Choroid plexus epithelial cell (primary cell): ENCODE results near the gene RSRC1.

Experiments
- DNase-seq: peaks from one replicate; pipeline ENCODE4 v3.0.0-alpha.2; 2010; ENCODE audit warnings: low read depth
- H3K4me3 ChIP-seq: 2 replicates; pipeline ENCODE4 v1.5.1; 2011; ENCODE audit warnings: low read depth, mild to moderate bottlenecking, control low read depth, low read length, moderate library complexity
- TF ChIP-seq, protein P1 (sequence below): conservative IDR thresholded peaks from 2 replicates; pipeline ENCODE4 v1.5.1; 2011; ENCODE audit warnings: low read depth, mild to moderate bottlenecking, control low read depth, inconsistent platforms, low read length, moderate library complexity

RSRC1 gene

DNA sequence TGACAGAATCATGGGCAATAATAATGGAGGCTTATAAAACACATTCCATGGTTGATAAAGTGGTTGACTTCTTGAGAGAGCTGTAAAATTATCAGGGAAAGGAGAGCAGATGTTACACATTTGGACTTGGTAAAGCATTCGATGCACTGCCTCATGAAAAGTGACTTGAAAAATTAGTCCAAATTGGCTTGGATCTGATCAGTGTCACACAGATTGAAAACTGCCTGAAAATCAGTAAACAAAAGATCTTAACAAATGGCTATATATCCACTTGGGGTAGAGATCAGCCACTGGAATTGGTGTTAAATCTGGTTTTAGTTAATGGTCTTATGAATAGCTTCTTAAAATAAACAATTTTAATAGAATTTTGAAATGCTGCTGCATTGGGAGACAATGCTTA, 24.0 kb upstream of the RSRC1 start:
- DNase-seq, result no peak
- TF ChIP-seq, protein P1, sequence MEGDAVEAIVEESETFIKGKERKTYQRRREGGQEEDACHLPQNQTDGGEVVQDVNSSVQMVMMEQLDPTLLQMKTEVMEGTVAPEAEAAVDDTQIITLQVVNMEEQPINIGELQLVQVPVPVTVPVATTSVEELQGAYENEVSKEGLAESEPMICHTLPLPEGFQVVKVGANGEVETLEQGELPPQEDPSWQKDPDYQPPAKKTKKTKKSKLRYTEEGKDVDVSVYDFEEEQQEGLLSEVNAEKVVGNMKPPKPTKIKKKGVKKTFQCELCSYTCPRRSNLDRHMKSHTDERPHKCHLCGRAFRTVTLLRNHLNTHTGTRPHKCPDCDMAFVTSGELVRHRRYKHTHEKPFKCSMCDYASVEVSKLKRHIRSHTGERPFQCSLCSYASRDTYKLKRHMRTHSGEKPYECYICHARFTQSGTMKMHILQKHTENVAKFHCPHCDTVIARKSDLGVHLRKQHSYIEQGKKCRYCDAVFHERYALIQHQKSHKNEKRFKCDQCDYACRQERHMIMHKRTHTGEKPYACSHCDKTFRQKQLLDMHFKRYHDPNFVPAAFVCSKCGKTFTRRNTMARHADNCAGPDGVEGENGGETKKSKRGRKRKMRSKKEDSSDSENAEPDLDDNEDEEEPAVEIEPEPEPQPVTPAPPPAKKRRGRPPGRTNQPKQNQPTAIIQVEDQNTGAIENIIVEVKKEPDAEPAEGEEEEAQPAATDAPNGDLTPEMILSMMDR, result no peak

DNA sequence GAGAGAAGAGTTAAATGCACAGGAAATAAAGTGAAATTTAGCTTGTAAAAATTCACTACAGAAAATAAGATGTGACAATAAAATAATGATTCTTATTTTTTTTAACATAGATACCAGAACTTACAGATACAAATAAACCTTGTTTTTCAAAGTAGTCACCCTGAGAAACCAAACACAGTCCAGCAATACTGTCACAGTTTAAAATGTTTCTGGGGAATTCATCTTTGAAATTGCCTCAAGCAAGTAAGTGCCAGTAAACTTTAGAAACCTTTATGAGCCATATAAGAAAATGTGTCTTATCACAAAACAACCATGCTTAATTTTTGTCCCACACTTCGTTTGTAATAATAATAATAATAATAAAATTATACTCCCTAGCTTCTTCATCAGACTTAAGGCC, 23.5 kb upstream of the RSRC1 start:
- no peak overlapping the region for H3K4me3 ChIP-seq
- no peak for DNase-seq
- TF ChIP-seq, protein P1, result no peak

More for the DNA sequence above, 24.0 kb upstream of the RSRC1 start:
- no peak overlapping the region for H3K4me3 ChIP-seq

DNA sequence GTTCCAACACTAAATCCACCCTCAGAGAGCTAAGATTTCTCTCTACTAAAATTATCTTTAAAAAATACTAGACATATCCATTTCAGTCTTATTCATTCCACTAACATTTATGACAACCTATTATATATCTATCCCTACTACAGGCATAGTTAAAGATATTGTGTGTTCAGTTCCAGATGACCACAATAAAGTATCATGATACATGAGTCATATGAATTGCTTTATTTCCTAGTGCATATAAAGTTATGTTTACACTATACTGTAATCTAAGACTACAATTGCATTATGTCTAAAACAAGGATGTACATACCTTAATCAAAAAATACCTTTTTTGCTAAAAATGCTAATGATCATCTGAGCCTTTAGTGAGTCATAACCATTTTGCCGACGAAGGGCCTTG, 23.1 kb upstream of the RSRC1 start:
- DNase-seq, result no peak
- TF ChIP-seq, protein P1, result no peak
- H3K4me3 ChIP-seq, result no peak overlapping the region

DNA sequence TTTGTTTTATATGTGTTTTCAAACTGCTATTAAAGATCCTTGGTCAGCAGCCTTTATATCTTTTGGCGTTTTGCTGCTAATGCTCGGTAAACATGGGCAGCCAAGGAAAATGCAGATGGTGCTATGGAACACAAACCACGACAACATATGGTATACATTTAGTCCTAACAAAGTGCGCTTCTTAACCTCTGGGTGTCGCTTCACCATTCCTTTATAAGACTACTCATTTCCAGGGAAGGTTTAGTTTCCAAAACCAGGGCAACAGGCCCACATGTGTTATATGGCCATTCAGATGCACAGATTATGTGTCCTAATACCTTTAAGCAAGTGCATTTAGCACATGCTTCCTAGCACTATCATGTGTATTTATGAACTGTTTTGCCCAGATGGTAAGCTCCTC, 18.4 kb upstream of the RSRC1 start:
- TF ChIP-seq, protein P1, result peak; percentile 68
- no peak overlapping the region for H3K4me3 ChIP-seq
- peak; percentile 72 for DNase-seq

DNA sequence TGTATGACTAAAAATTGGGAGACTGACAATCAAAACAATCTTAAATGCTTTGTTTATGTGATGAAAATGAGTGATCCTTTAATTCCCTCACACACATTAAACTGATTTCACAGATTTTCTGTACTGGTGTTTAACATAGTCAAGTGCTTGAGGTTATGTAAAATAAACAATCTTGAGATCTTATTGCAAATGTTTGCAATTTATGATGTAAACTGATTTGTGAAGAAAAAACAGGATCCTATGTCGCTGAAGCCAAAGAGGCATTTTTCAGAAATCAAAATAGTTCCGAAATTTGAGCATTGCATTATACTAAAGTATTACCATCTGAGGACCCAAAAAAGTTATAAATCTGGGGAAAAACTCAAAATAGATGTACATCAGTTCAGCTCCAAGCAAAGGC, 16.4 kb upstream of the RSRC1 start:
- TF ChIP-seq, protein P1, result no peak
- no peak for DNase-seq
- H3K4me3 ChIP-seq, result no peak overlapping the region

DNA sequence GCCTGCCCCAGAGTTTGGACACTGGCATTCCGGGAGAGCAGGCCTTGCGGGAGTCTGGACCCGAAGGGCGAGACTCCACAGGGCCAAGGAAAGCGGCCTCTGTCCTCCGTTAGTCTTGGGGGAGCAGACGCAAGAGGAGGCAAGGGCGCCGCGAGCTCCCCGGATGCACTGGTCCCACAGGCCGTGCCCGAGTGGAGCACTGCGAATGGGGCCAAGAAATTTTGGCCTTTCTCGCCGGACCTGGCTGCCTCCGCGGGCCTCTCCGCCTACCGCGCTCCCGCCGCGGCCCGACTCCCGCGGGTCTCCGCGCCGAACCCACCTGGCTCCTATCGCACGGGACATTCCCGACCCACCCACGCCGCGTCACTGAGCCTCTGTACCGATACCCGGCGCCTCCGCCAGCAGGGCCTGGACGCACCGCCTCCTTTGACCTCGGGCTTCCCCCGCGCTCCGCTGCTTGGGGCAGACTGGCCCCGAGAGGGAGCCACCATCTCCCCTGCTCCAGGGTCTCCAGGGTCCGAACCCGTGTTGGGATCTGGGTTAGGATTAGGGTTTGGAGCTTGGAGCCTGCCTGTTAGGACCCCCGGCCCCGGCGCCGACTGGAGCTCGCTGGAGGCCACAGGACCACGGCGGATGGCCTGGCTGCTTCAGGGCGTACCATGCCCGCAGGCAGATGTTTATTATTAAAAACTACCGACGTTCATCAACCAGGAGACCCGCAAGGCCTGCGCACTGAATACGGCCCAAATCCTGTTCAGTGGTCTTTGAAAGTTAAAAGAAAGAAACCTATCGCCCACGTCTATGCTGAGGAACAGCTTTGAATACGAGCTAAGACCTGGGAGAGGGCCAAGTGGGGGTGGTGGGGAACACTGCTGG, 15.4 kb upstream of the RSRC1 start:
- TF ChIP-seq, protein P1, result peak; percentile 5
- no peak for DNase-seq
- H3K4me3 ChIP-seq, result no peak overlapping the region
